ENCODE results near the gene POU6F2.

Gene POU6F2

DNA sequence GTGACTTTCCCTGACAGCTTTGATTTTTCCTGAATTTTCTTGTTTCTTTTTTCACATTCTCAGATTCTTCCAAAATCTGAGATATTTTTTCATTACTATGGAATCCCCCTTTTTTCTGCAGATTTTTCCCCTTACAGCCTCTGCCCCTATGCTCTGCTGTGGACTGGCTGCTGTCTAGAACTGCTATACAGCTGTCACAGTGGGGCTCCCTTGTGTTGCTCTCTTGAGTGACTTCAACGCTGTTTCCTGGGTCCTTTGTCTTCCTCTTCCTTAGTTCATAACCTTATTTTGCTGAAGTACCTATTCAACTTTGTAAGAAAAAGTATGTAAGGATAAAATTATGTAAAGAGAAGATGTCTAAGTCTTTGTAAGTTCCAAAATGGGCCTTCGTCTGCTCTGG lies 354.4 kb downstream of the POU6F2 start:
- TF ChIP-seq, protein P1, sequence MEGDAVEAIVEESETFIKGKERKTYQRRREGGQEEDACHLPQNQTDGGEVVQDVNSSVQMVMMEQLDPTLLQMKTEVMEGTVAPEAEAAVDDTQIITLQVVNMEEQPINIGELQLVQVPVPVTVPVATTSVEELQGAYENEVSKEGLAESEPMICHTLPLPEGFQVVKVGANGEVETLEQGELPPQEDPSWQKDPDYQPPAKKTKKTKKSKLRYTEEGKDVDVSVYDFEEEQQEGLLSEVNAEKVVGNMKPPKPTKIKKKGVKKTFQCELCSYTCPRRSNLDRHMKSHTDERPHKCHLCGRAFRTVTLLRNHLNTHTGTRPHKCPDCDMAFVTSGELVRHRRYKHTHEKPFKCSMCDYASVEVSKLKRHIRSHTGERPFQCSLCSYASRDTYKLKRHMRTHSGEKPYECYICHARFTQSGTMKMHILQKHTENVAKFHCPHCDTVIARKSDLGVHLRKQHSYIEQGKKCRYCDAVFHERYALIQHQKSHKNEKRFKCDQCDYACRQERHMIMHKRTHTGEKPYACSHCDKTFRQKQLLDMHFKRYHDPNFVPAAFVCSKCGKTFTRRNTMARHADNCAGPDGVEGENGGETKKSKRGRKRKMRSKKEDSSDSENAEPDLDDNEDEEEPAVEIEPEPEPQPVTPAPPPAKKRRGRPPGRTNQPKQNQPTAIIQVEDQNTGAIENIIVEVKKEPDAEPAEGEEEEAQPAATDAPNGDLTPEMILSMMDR (IDR thresholded peaks at IDR 0.05; ENCODE audit: low read depth, low read length), result no peak
- no peak for DNase-seq (ENCODE audit: low read depth in 2 of 2)
- no peak overlapping the region for H3K4me3 ChIP-seq (replicated peaks in 1 of 2; ENCODE audit: low read depth in 2 of 2, low read length in 2 of 2)

DNA sequence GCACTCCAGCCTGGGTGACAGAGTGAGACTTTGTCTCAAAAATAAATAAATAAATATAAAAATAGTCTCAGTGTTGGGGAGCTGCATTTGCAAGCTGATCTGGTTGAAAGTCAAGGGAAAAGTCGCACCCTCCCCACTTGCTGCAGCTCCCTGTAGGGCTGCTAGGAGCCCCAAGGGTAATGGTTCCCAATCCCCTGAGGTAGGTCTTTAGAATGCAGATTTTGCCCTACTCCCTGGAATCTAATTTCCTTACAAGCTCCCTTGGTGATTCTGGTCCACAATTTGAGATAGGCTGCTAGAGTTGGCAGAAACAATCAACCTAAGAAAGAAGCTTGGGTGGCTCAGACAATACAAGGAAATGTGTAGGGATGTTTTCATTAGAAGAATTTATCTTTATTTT lies 356.0 kb downstream of the POU6F2 start:
- TF ChIP-seq, protein P1 (IDR thresholded peaks at IDR 0.05; ENCODE audit: low read depth, low read length), result no peak

DNA sequence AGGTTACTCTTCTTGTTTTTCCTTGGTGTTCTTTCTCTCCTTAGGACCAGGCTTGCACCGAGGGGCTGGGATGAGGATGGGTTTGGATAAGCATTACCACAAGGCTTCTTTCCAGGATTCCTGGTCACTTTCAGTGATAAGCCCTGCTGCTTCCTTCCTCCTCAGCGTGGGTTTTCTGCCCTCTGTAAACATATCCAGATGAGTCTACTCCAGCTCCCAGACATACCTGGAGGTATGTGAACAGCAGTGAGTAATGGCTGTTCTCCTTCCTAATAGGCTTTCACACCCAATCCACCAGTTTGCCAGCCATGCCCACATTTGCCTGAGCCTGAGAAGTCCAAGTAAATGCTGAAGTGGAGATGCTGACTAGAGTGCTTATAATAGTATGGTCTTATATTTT lies 358.7 kb downstream of the POU6F2 start:
- TF ChIP-seq, protein P1 (IDR thresholded peaks at IDR 0.05; ENCODE audit: low read depth, low read length), result no peak
- H3K4me3 ChIP-seq (replicated peaks in 1 of 2; ENCODE audit: low read depth in 2 of 2, low read length in 2 of 2), result no peak overlapping the region
- DNase-seq (ENCODE audit: low read depth in 2 of 2), result peak; percentile 2 to 3

More for the DNA sequence above, 356.0 kb downstream of the POU6F2 start:
- no peak for DNase-seq (ENCODE audit: low read depth in 2 of 2)
- H3K4me3 ChIP-seq (replicated peaks in 1 of 2; ENCODE audit: low read depth in 2 of 2, low read length in 2 of 2), result no peak overlapping the region

DNA sequence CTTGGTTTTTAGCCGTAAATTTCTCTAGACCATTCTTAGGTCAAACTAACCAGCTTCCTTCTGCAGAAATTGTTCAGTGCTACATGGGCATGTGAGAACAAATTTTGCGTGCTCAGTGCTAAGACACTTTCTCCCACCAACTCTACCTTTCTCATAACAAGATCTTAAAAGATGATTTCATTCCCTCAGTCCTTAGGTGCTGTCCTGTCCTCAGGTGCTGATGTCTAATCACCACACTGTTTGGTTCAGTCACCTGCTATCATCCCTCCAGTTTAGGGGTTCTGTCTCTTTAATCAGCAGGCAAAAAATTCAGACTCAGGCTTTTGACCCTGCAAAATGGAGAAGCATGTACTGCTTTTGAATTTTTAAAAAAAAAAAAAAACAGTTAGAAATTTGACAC lies 361.0 kb downstream of the POU6F2 start:
- no peak overlapping the region for H3K4me3 ChIP-seq (replicated peaks in 1 of 2; ENCODE audit: low read depth in 2 of 2, low read length in 2 of 2)
- TF ChIP-seq, protein P1 (IDR thresholded peaks at IDR 0.05; ENCODE audit: low read depth, low read length), result no peak
- DNase-seq (ENCODE audit: low read depth in 2 of 2), result no peak

DNA sequence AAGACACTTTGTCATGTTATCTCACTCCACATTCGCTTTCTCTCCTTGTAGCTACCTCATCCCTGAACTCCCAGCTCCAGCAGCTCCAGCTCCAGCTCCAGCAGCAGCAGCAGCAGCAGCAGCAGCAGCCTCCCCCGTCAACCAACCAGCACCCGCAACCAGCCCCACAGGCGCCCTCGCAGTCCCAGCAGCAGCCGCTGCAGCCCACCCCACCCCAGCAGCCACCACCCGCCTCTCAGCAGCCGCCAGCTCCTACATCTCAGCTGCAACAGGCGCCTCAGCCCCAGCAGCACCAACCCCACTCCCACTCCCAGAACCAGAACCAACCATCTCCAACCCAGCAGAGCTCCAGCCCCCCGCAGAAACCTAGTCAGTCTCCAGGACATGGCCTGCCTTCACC lies 361.9 kb downstream of the POU6F2 start:
- no peak overlapping the region for H3K4me3 ChIP-seq (replicated peaks in 1 of 2; ENCODE audit: low read depth in 2 of 2, low read length in 2 of 2)
- TF ChIP-seq, protein P1 (IDR thresholded peaks at IDR 0.05; ENCODE audit: low read depth, low read length), result no peak
- DNase-seq (ENCODE audit: low read depth in 2 of 2), result no peak

DNA sequence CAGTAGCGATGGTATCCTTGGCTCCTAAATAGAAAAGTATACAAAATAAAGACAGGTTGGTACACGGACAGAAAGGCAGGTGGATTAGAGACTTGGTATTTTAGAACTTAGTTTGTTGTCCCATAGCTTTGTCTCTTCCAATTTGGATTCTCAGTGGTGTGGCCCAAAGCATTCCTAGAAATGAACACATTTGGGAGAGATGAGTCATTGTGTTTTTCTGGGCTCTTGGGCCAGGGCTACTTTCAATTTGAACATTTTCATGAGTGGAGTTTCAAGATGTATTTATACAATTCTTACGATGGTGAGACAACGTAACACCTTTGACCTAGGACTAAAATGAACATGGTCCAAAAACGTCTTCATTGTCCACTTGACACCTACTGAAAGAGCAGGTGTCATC lies 363.4 kb downstream of the POU6F2 start:
- DNase-seq (ENCODE audit: low read depth in 2 of 2), result no peak
- no peak overlapping the region for H3K4me3 ChIP-seq (replicated peaks in 1 of 2; ENCODE audit: low read depth in 2 of 2, low read length in 2 of 2)
- TF ChIP-seq, protein P1 (IDR thresholded peaks at IDR 0.05; ENCODE audit: low read depth, low read length), result no peak

DNA sequence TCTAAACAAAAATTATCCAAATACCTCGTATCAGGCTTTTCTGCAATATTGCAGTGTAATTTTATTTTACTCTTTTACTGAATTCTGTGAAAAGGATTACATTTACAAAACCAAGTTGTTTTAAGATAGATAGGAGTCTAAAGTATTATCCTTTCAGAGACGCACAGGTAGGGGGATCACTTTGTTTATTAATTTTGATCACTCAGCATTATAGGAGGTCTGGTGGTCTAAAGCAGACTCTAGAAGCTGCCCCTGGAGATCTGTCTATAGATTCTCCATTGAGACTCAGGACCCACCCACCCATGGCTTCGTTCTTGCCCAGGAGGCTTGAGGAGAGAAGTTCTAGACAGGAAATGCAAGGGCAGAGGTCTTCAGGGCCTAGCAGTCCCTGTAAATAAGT lies 365.1 kb downstream of the POU6F2 start:
- no peak for DNase-seq (ENCODE audit: low read depth in 2 of 2)
- no peak overlapping the region for H3K4me3 ChIP-seq (replicated peaks in 1 of 2; ENCODE audit: low read depth in 2 of 2, low read length in 2 of 2)
- TF ChIP-seq, protein P1 (IDR thresholded peaks at IDR 0.05; ENCODE audit: low read depth, low read length), result no peak

Measured in cardiac fibroblast (primary cell).